Suprapubic skin (tissue), 4 donors: Measurements from ENCODE around the gene CCDC68. TPM values are rescaled to one million over a fixed set of nuclear protein-coding genes. Genes with fewer than 3 reads are reported as not detected.

Experiments
- DNase-seq, 2 donors: peaks; one replicate each; pipeline ENCODE4 v3.0.0-alpha.2; 2019; ENCODE audit warnings: low spot score in 2 of 2
- H3K27ac ChIP-seq: fragments of 200-600 bp; sonication (generic); one replicate; pipeline ENCODE4 v1.5.1; 2019
- H3K27me3 ChIP-seq: fragments of 200-600 bp; sonication (generic); one replicate; pipeline ENCODE4 v1.5.1; 2019
- H3K36me3 ChIP-seq: fragments of 200-600 bp; sonication (generic); one replicate; pipeline ENCODE4 v1.5.1; 2019
- H3K4me1 ChIP-seq: fragments of 200-600 bp; sonication (generic); one replicate; pipeline ENCODE4 v1.5.1; 2019
- H3K4me3 ChIP-seq: fragments of 200-600 bp; sonication (generic); one replicate; pipeline ENCODE4 v1.5.1; 2019; ENCODE audit warnings: mild to moderate bottlenecking
- H3K9me3 ChIP-seq: fragments of 200-600 bp; sonication (generic); one replicate; pipeline ENCODE4 v1.5.1; 2019
- CTCF ChIP-seq, 2 donors: fragments of 200-600 bp in 1 of 2; fragments of 450-650 bp in 1 of 2; sonication (generic) in 1 of 2; IDR thresholded peaks; one replicate each; pipeline ENCODE4 v1.5.1; 2016 to 2019; ENCODE audit warnings: antibody characterized with exemption in 2 of 2, mild to moderate bottlenecking in 1 of 2, moderate library complexity in 1 of 2
- EP300 ChIP-seq: sonication (generic); formaldehyde crosslinking; IDR thresholded peaks from one replicate; pipeline ENCODE4 v1.6.1; 2017; ENCODE audit warnings: antibody characterized with exemption
- POLR2A ChIP-seq, 2 donors: fragments of 450-650 bp; IDR thresholded peaks; one replicate each; pipeline ENCODE4 v1.6.1; 2017; ENCODE audit warnings: antibody characterized with exemption in 2 of 2, mild to moderate bottlenecking in 2 of 2, moderate library complexity in 2 of 2
- POLR2AphosphoS5 ChIP-seq, 3 donors: sonication (generic); formaldehyde crosslinking; IDR thresholded peaks; one replicate each; pipeline ENCODE4 v1.6.1; 2017; ENCODE audit warnings: antibody characterized with exemption in 3 of 3
- WGBS: methylation state at CpG from one replicate; pipeline ENCODE4 v1.1.5; 2018; 5-methylcytosine and 5-hydroxymethylcytosine counted together
- total RNA-seq, 4 donors: library from RNA; depleted of rRNA; stranded (reverse); fragments of >200 nt; gene quantifications; one replicate each; pipeline ENCODE4 v1.1.0, GENCODE V29; 2016

CCDC68 gene
- total RNA-seq, 4 donors from 2014 or later, result 0.19 to 3.9 (median 1.4) TPM

GRCh38 chr18:54878659-54879358 lies 80.5 kb downstream of the CCDC68 start:
- Histone ChIP-seq H3K36me3 (no peaks in the 10 kb centered on the region), H3K4me3 (no peak overlapping the region), H3K27ac (no peak overlapping the region), H3K9me3 (no peaks in the 10 kb centered on the region), H3K4me1 (peaks cover 18% of the 10 kb centered on the region), H3K27me3 (no peaks in the 10 kb centered on the region)
- DNase-seq, result no peak
- 86% methylated on average over 3 of the region's 3 CpGs for WGBS
- no peak for TF ChIP-seq EP300
- no peak for TF ChIP-seq CTCF (IDR thresholded peaks at IDR 0.05)
- TF ChIP-seq POLR2A (IDR thresholded peaks at IDR 0.05), result no peak
- no peak for TF ChIP-seq POLR2AphosphoS5 (IDR thresholded peaks at IDR 0.05)

- no peak for DNase-seq
- TF ChIP-seq POLR2AphosphoS5 (IDR thresholded peaks at IDR 0.05) (no peak), CTCF (IDR thresholded peaks at IDR 0.05) (no peak), EP300 (no peak), POLR2A (IDR thresholded peaks at IDR 0.05) (no peak)
- Histone ChIP-seq H3K9me3 (no peaks in the 10 kb centered on the region), H3K27me3 (no peaks in the 10 kb centered on the region), H3K36me3 (no peaks in the 10 kb centered on the region), H3K27ac (no peak overlapping the region), H3K4me1 (peaks cover 22% of the 10 kb centered on the region), H3K4me3 (no peak overlapping the region)
- WGBS, result 79% methylated on average over 2 of the region's 2 CpGs
Measured at GRCh38 chr18:54878159-54878622, 81.1 kb downstream of the CCDC68 start.

DNA sequence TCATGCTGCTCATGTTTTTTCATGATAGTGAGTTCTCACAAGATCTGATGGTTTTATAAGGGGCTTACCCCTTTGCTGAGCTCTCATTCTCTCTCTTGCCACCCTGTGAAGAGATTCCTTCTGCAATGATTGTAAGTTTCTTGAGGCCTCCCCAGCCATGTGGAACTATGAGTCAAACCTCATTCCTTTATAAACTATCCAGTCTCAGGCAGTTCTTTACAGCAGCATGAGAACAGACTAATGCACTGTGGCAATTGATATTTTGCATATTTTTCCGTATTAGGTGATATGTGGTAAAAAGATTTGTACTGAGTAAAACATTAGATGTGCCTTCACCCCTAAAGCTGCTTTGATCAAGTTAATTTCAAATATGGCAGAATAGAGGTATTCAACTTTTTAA lies 82.2 kb downstream of the CCDC68 start:
- no peaks in the 10 kb centered on the region for H3K9me3 ChIP-seq
- H3K4me3 ChIP-seq, result no peak overlapping the region
- 84% methylated on average over 1 of the region's 1 CpG for WGBS
- peaks cover 22% of the 10 kb centered on the region for H3K4me1 ChIP-seq
- TF ChIP-seq POLR2A (IDR thresholded peaks at IDR 0.05) (no peak), CTCF (IDR thresholded peaks at IDR 0.05) (no peak), POLR2AphosphoS5 (IDR thresholded peaks at IDR 0.05) (no peak)
- DNase-seq, result no peak
- no peak overlapping the region for H3K27ac ChIP-seq
- H3K36me3 ChIP-seq, result no peaks in the 10 kb centered on the region
- H3K27me3 ChIP-seq, result no peaks in the 10 kb centered on the region

DNA sequence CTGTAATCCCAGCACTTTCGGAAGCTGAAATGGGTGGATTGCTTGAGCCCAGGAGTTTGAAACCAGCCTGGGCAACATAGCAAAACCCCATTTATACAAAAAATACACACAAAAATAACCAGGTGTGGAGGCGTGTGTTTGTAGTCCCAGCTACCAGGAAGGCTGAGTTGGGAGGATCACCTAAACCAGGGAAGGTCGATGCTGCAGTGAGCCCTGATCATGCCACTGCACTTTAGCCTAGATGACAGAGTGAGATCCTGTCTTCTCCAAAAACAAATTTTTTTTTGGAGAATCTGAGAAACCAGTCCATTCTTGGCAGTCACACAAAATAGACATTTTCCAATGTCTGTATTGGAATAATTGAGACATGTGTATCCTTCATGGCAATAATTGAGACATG lies 84.2 kb downstream of the CCDC68 start:
- H3K4me3 ChIP-seq, result no peak overlapping the region
- H3K36me3 ChIP-seq, result no peaks in the 10 kb centered on the region
- peaks cover 15% of the 10 kb centered on the region for H3K4me1 ChIP-seq
- TF ChIP-seq POLR2AphosphoS5 (IDR thresholded peaks at IDR 0.05), result no peak
- no peak for TF ChIP-seq CTCF (IDR thresholded peaks at IDR 0.05)
- TF ChIP-seq EP300, result no peak
- TF ChIP-seq POLR2A (IDR thresholded peaks at IDR 0.05), result no peak
- WGBS, result 77% methylated on average over 3 of the region's 3 CpGs
- no peak for DNase-seq
- no peak overlapping the region for H3K27ac ChIP-seq
- no peaks in the 10 kb centered on the region for H3K27me3 ChIP-seq
- no peaks in the 10 kb centered on the region for H3K9me3 ChIP-seq

DNA sequence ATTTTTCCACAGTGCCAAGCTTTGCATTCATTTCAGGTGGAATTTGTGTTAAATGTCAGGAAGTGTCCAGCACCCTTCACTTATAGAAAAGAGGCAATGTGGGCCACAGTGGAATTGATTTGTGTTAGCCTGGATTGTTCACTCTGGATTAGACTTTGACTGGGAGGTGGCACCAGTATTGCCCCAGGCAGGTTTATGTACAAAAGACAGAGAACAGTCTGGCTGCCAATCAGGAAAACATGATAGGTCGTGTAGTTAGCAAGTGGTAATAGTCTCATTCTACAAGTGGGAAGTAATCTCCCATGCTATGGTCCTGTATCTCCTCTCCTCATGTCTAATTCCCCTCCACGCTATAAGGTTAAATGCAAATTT lies 85.4 kb downstream of the CCDC68 start:
- H3K4me3 ChIP-seq, result no peak overlapping the region
- TF ChIP-seq EP300 (no peak), POLR2A (IDR thresholded peaks at IDR 0.05) (no peak), CTCF (IDR thresholded peaks at IDR 0.05) (no peak), POLR2AphosphoS5 (IDR thresholded peaks at IDR 0.05) (no peak)
- H3K36me3 ChIP-seq, result no peaks in the 10 kb centered on the region
- no peaks in the 10 kb centered on the region for H3K27me3 ChIP-seq
- H3K27ac ChIP-seq, result no peak overlapping the region
- WGBS, result 49% methylated on average over 2 of the region's 2 CpGs
- no peak for DNase-seq
- H3K4me1 ChIP-seq, result peaks cover 12% of the 10 kb centered on the region
- H3K9me3 ChIP-seq, result no peaks in the 10 kb centered on the region
